A549 (cell line): Measurements from ENCODE around the gene FGF1. TPM values are rescaled to one million over a fixed set of nuclear protein-coding genes. Genes with fewer than 3 reads are reported as not detected.
A peak's percentile ranks its signal among the peaks of the same experiment; 100 is the strongest.

ENCODE experiments used
- ATAC-seq, 2 experiments: fragments of 200-7000 bp in 1 of 2; fragments of >200 bp in 1 of 2; cut with Nextera tagmentation in 1 of 2; cut with Tn5 transposase in 1 of 2; 3 replicates each; pipeline versions ENCODE4 v1.8.0 to v1.9.1; 2018 to 2020; ENCODE audit warnings: mild to moderate bottlenecking in 1 of 2, moderate library complexity in 1 of 2
- CTCF ChIA-PET: fragments of 300-600 bp; sonication (Branson Sonifier 250); formaldehyde crosslinking; extraction: SDS; loops from one replicate; lab custom pipeline; 2021; ENCODE audit warnings: antibody characterized with exemption, inconsistent platforms; lab: Yijun Ruan, JAX
- POLR2A ChIA-PET: fragments of 350-600 bp; formaldehyde crosslinking; extraction: SDS; loops from one replicate; lab custom pipeline; 2021; ENCODE audit warnings: antibody characterized with exemption, inconsistent platforms; lab: Yijun Ruan, JAX
- DNase-seq, 2 experiments: peaks; one replicate each; pipeline versions ENCODE4 v3.0.0 to v3.0.0-alpha.2; 2011 to 2016; ENCODE audit warnings: low read depth in 1 of 2, low spot score in 1 of 2
- FAIRE-seq: peaks from 2 replicates; lab custom pipeline; 2011; peaks lifted over from hg19 to GRCh38; lab: Jason Lieb, UNC
- H3K27ac ChIP-seq, 2 experiments: fragments of >200 bp; sonication (Bioruptor Twin); formaldehyde crosslinking; 3 replicates each; pipeline ENCODE4 v1.5.1; 2016 to 2017
- H3K4me1 ChIP-seq: fragments of >200 bp; sonication (Bioruptor Twin); formaldehyde crosslinking; 3 replicates; pipeline ENCODE4 v1.6.1; 2016
- H3K4me2 ChIP-seq: fragments of >200 bp; sonication (Bioruptor Twin); formaldehyde crosslinking; 3 replicates; pipeline ENCODE4 v1.6.1; 2016
- H3K4me3 ChIP-seq: fragments of >200 bp; sonication (Bioruptor Twin); formaldehyde crosslinking; 3 replicates; pipeline ENCODE4 v1.5.1; 2016
- H3K9me3 ChIP-seq: fragments of >200 bp; sonication (Bioruptor Twin); formaldehyde crosslinking; 3 replicates; pipeline ENCODE4 v1.6.1; 2016
- BHLHE40 ChIP-seq: IDR thresholded peaks from 2 replicates; pipeline ENCODE4 v1.6.1; 2012; ENCODE audit warnings: low read depth, low read length, inconsistent platforms
- CBX2 ChIP-seq: fragments of 200-600 bp; sonication (generic); IDR thresholded peaks from 2 replicates; pipeline ENCODE4 v1.6.1; 2016; ENCODE audit warnings: low read depth, mild to moderate bottlenecking, borderline replicate concordance
- CBX8 ChIP-seq: fragments of 200-600 bp; sonication (generic); IDR thresholded peaks from 2 replicates; pipeline ENCODE4 v1.6.1; 2016
- FOSB ChIP-seq: fragments of 250-450 bp; sonication (Bioruptor Pico); IDR thresholded peaks from 2 replicates; pipeline ENCODE4 v1.5.0; 2020; ENCODE audit warnings: mild to moderate bottlenecking, moderate library complexity
- HEYL ChIP-seq: fragments of 250-450 bp; sonication (Bioruptor Pico); IDR thresholded peaks from 2 replicates; pipeline ENCODE4 v1.8.0; 2021; ENCODE audit warnings: mild to moderate bottlenecking, moderate library complexity
- HOXA7 ChIP-seq: fragments of 250-450 bp; sonication (Bioruptor Pico); IDR thresholded peaks from 2 replicates; pipeline ENCODE4 v1.5.0; 2020; ENCODE audit warnings: mild to moderate bottlenecking, moderate library complexity
- JUN ChIP-seq, 2 experiments: fragments of >200 bp; sonication (Bioruptor Twin); formaldehyde crosslinking; IDR thresholded peaks; 2 replicates in 1 of 2; 3 replicates in 1 of 2; pipeline ENCODE4 v1.6.1; 2016 to 2017
- KDM5A ChIP-seq: fragments of 200-600 bp; sonication (generic); IDR thresholded peaks from 2 replicates; pipeline ENCODE4 v1.6.1; 2016; ENCODE audit warnings: antibody characterized with exemption, mild to moderate bottlenecking
- MAFK ChIP-seq: fragments of 450-650 bp; IDR thresholded peaks from 2 replicates; pipeline ENCODE4 v1.6.1; 2014; ENCODE audit not compliant: partially characterized antibody
- MYC ChIP-seq: IDR thresholded peaks from 2 replicates; pipeline ENCODE4 v1.6.1; 2012; ENCODE audit warnings: mild to moderate bottlenecking, inconsistent platforms, low read length, improper control_type of control experiment, borderline replicate concordance
- NFE2L2 ChIP-seq: fragments of 150-350 bp; conservative IDR thresholded peaks from 2 replicates; pipeline ENCODE4 v1.6.1; 2014; ENCODE audit warnings: low read length
- PHF8 ChIP-seq: fragments of 200-600 bp; sonication (generic); IDR thresholded peaks from 2 replicates; pipeline ENCODE4 v1.6.1; 2016; ENCODE audit warnings: low read depth, mild to moderate bottlenecking, antibody characterized with exemption, moderate library complexity, borderline replicate concordance
- POLR2A ChIP-seq: IDR thresholded peaks from 2 replicates; pipeline ENCODE4 v1.6.1; 2012; ENCODE audit warnings: mild to moderate bottlenecking, low read length
- RAD21 ChIP-seq, 2 experiments: fragments of >200 bp in 1 of 2; sonication (Bioruptor Twin) in 1 of 2; formaldehyde crosslinking in 1 of 2; IDR thresholded peaks in 1 of 2; conservative IDR thresholded peaks in 1 of 2; 2 replicates in 1 of 2; 3 replicates in 1 of 2; pipeline ENCODE4 v1.6.1; 2012 to 2018; ENCODE audit warnings: inconsistent platforms in 1 of 2
- TP53 ChIP-seq: fragments of 250-450 bp; sonication (Bioruptor Pico); IDR thresholded peaks from 2 replicates; pipeline ENCODE4 v1.5.0; 2021; ENCODE audit warnings: mild to moderate bottlenecking, moderate library complexity
- ZC3H11A ChIP-seq: fragments of 450-650 bp; IDR thresholded peaks from 2 replicates; pipeline ENCODE4 v1.6.1; 2014; ENCODE audit warnings: antibody characterized with exemption, mild to moderate bottlenecking
- ZNF302 ChIP-seq: fragments of 250-450 bp; sonication (Bioruptor Pico); IDR thresholded peaks from 2 replicates; pipeline ENCODE4 v1.9.0; 2021; ENCODE audit warnings: inconsistent platforms, mild to moderate bottlenecking, moderate library complexity
- ZSCAN20 ChIP-seq: fragments of 250-450 bp; sonication (Bioruptor Pico); IDR thresholded peaks from 2 replicates; pipeline ENCODE4 v1.8.0; 2022; ENCODE audit warnings: mild to moderate bottlenecking, moderate library complexity
- WGBS: methylation state at CpG from one replicate; pipeline ENCODE4 v1.1.6; 2017; ENCODE audit errors: missing lambda C conversion rate; 5-methylcytosine and 5-hydroxymethylcytosine counted together
- polyA plus RNA-seq, 4 experiments: library from polyadenylated mRNA; depleted of rRNA in 3 of 4; stranded (reverse); fragments of >200 nt; fragmentation: RNase III in 1 of 4; extraction: RNeasy Plus Mini Kit Qiagen cat#74134 plus additional on column Dnase treatment in 1 of 4; gene quantifications; 2 replicates in 3 of 4; 3 replicates in 1 of 4; pipeline ENCODE4 v1.2.3, GENCODE V29; 2011 to 2017
- TF ChIP-seq, protein P1 (sequence below): IDR thresholded peaks from 2 replicates; pipeline ENCODE4 v1.6.1; 2012
- TF ChIP-seq, protein P2 (sequence below): fragments of 250-450 bp; sonication (Bioruptor Pico); IDR thresholded peaks from 2 replicates; pipeline ENCODE4 v1.5.0; 2021; ENCODE audit warnings: mild to moderate bottlenecking, moderate library complexity, borderline replicate concordance

The FGF1 gene
- polyA plus RNA-seq, 2 of the 4 experiments (the other 2 are of a cell fraction): 0.05 to 0.40 TPM

- ATAC-seq: no peak
- no peak for TF ChIP-seq NFE2L2
- TF ChIP-seq MYC: no peak
- TF ChIP-seq, protein P1, sequence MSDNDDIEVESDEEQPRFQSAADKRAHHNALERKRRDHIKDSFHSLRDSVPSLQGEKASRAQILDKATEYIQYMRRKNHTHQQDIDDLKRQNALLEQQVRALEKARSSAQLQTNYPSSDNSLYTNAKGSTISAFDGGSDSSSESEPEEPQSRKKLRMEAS: no peak
- TF ChIP-seq ZNF302 (CRISPR knock-in tag): no peak
- TF ChIP-seq HOXA7 (CRISPR knock-in tag): no peak
- TF ChIP-seq ZSCAN20 (CRISPR knock-in tag): no peak
- no peak for TF ChIP-seq PHF8
- CTCF ChIA-PET: interaction anchor here (0.9 to 9.8 kb wide), 6 partner anchors 15 to 229 kb away, joined by 3 to 95 read pairs (median 3); no protein-coding TSS in a partner anchor
- WGBS: 87% methylated on average over 2 of the region's 2 CpGs
- POLR2A ChIA-PET: no interaction called here
- Histone ChIP-seq H3K4me1 (no peaks in the 10 kb centered on the region), H3K4me3 (no peak overlapping the region), H3K9me3 (no peaks in the 10 kb centered on the region), H3K27ac (no peak overlapping the region), H3K4me2 (no peak overlapping the region)
- no peak for FAIRE-seq
- no peak for DNase-seq
Observed at GRCh38 chr5:142637871-142638270, 48.0 kb downstream of the FGF1 start.

- no peak for TF ChIP-seq KDM5A
- TF ChIP-seq, protein P2, sequence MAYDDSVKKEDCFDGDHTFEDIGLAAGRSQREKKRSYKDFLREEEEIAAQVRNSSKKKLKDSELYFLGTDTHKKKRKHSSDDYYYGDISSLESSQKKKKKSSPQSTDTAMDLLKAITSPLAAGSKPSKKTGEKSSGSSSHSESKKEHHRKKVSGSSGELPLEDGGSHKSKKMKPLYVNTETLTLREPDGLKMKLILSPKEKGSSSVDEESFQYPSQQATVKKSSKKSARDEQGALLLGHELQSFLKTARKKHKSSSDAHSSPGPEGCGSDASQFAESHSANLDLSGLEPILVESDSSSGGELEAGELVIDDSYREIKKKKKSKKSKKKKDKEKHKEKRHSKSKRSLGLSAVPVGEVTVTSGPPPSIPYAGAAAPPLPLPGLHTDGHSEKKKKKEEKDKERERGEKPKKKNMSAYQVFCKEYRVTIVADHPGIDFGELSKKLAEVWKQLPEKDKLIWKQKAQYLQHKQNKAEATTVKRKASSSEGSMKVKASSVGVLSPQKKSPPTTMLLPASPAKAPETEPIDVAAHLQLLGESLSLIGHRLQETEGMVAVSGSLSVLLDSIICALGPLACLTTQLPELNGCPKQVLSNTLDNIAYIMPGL: no peak
- no peak for TF ChIP-seq POLR2A
- no peak for TF ChIP-seq RAD21 (conservative IDR thresholded peaks at IDR 0.05 in 1 of 2, IDR thresholded peaks at IDR 0.05 in 1 of 2)
- TF ChIP-seq BHLHE40: no peak
- TF ChIP-seq HEYL: no peak
- no peak for TF ChIP-seq ZC3H11A
- TF ChIP-seq TP53 (CRISPR knock-in tag): no peak
- no peak for TF ChIP-seq CBX2
- Histone ChIP-seq H3K4me3 (no peak overlapping the region), H3K27ac (no peak overlapping the region), H3K4me1 (no peaks in the 10 kb centered on the region), H3K9me3 (no peaks in the 10 kb centered on the region), H3K4me2 (no peak overlapping the region)
- DNase-seq (no peak), ATAC-seq (no peak), FAIRE-seq (no peak)
- WGBS: 68% methylated on average over 6 of the region's 6 CpGs
- ChIA-PET POLR2A (no interaction called here), CTCF (interaction anchor here (2.7 to 9.8 kb wide), 3 partner anchors 19 to 76 kb away, joined by 10 to 95 read pairs (median 12); no protein-coding TSS in a partner anchor)
Observed at GRCh38 chr5:142636698-142637324, 49.1 kb downstream of the FGF1 start.

GRCh38 chr5:142636093-142636492 lies 49.8 kb downstream of the FGF1 start:
- Histone ChIP-seq H3K9me3 (no peaks in the 10 kb centered on the region), H3K4me1 (no peaks in the 10 kb centered on the region), H3K4me2 (no peak overlapping the region), H3K4me3 (no peak overlapping the region), H3K27ac (no peak overlapping the region)
- 75% methylated on average over 5 of the region's 5 CpGs for WGBS
- ChIA-PET POLR2A (no interaction called here), CTCF (interaction anchor here (0.6 to 3.3 kb wide), 4 partner anchors 19 to 77 kb away, joined by 3 to 21 read pairs (median 11); no protein-coding TSS in a partner anchor)
- no peak for FAIRE-seq
- no peak for TF ChIP-seq POLR2A
- no peak for DNase-seq
- ATAC-seq: no peak

DNA sequence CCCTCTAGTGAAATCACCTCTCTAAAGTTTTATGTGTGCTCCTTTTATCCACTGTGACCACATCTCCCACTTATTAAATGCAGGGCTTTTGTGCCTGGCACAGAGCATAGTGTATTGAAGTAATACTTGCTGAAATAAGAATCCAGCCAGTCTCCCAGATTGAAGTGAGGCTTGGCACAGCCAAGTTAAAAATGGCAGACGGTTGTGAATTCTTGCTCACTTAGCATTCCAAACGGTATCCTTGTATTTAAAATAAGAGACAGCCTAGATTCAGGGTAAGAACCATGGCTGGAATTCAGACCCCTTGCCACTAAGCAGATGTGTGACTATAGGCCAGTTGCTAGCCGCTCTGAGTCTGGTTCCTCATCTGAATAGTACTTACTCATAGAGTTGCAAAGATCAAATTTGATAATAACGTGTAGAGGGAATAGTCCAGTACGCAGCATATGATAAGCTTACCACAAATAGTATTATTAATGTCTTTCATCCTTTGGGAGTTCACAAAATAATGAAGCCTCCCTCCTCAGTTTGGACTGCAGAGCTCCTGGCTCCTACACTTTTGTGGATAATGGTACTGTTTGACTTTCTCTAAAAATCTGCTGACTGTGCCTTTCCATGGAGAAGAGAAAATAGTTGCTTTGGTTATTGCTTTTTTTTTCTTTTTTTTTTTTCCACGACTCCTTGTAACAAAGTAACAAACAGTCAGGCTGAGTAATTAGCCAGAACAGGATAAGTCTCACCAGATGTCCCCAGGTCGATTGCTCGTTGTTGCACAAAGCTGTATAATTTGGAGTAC lies 51.5 kb downstream of the FGF1 start:
- H3K4me1 ChIP-seq: no peaks in the 10 kb centered on the region
- H3K27ac ChIP-seq: no peak overlapping the region
- TF ChIP-seq CBX8 (no peak), ZC3H11A (no peak), MAFK (peak; percentile 92), JUN (IDR thresholded peaks at IDR 0.05) (no peak), FOSB (CRISPR knock-in tag) (no peak)
- POLR2A ChIA-PET: no interaction called here
- H3K4me2 ChIP-seq: no peak overlapping the region
- FAIRE-seq: no peak
- DNase-seq: no peak
- WGBS: 65% methylated on average over 8 of the region's 8 CpGs
- CTCF ChIA-PET: interaction anchor here (0.6 to 3.3 kb wide), 6 partner anchors 9 to 79 kb away, joined by 3 to 21 read pairs (median 6); no protein-coding TSS in a partner anchor
- H3K9me3 ChIP-seq: no peaks in the 10 kb centered on the region
- ATAC-seq: no peak
- H3K4me3 ChIP-seq: no peak overlapping the region
